ENCODE measurements around the gene NLRP8. TPM values are rescaled to one million over a fixed set of nuclear protein-coding genes. Genes with fewer than 3 reads are reported as not detected.
"Not testable (repeated sequence)": the region's sequence is repeated elsewhere in the genome, so short reads cannot be mapped to it uniquely, and the experiment has no call there.

Gene NLRP8
- not detected in 2 replicates for total RNA-seq

- intact Hi-C loops (cut with micrococcal nuclease): no loop called here
Measured at GRCh38 chr19:55947532-55947931, at the start of gene NLRP8. NLRP8 (plus strand) TSS chr19:55947832.

GRCh38 chr19:55898911-55899310 is 48.7 kb upstream of the NLRP8 start:
- intact Hi-C loops (cut with micrococcal nuclease): no loop called here

DNA sequence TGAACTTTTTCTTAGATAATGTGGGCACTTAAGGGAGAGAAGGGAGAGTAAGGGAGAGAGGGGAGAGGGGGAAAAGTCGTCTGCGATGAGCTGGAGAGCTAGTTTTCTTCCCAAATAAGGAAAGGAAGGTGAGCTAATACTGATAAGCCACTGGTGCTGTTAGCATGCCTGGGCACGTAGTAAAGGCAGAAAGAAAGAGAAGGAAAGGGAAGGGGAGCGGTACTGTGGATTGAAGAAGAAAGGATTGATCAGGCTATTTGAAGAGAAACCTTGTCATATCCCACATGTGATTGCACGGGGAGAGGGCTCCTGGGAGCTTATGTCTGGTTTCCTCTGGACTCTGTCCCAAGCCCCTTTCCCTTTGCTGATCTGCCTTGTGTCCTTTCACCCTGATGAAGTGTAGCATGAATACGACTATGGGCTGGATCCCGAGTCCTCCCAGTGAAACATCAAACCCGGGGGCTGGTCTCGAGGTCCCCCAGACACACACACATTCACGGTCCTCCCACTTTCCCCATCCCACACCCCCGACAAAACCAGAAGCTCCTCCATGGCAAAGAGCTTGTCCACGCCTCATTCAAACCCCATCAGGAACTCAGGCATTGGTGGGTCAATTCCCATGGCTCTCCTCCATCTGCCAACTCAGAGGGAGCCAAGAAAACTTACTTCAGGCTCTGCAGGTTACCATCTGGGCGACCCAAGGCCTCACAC is 46.1 kb upstream of the NLRP8 start:
- intact Hi-C loops (cut with micrococcal nuclease): no loop called here

DNA sequence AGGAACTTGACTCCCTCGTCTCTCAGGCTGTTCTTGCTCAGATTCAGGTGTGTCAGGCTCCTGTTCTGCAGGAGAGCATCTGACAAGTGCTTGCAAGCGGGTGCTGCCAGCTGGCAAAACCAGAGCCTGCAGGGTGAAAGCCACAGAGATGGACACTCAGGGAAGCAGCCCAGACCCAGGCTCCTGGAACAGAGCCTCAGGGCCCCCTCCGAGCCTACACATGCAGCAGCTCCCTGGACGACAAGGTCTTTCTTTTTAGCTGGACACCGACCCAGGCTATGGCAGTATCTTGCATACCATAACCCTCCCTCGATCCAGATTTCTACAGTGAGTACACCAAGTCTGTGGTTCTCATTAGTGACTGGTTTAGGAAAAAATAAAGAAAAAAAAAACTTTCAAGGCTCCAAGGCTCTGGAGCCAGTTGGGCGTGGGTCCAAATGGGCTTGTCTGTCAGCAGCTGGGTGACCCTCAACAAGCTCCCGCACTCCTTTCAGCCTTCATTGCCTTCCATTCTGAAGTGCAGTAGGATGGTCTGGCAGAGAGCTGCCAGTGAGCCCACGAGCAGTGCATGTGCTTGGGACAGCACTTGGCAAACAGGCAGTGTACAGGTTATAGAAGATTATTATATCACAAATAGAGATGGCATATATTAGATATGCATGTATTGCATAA is 45.4 kb upstream of the NLRP8 start:
- intact Hi-C loops (cut with micrococcal nuclease): no loop called here

- intact Hi-C loops (cut with micrococcal nuclease): no loop called here
Measured at GRCh38 chr19:55907286-55907685, 40.3 kb upstream of the NLRP8 start.

DNA sequence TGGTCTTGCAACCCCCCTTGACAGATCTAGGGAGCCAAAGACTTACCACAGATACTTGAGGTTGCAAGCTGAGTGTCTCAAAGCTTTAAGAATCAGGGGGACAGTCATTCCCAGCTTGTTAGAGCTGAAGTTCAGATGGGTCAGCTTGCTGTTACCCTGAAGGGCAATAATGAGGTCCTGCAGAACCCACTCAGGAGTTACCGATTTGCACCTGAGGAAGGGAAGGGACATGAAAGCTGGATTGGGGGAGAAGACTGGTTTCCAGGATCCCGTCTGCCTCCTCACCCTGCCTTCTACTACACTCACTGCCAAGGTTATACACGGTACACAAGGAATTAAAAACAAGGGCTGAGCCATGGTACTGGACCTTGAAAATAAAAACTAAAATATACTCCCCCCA is 39.9 kb upstream of the NLRP8 start:
- intact Hi-C loops (cut with micrococcal nuclease): no loop called here

DNA sequence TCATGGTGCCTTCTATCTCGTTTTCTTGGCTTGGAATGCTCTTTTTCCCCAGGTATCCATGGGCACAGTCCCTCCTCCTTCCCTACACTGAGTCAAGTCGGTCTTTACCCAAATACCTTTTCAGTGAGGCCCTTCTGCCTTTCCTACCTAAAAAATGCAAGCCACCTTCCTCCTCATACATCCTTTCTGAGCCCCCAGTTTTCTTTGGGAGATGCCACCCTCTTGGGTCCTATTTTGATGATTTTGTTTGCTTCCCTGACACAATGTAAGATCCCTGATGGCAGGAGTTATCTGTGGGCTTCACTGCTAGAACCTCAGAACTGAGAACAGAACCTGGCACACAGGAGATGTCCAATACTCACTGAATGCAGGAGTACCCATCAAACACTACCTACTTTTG is 37.8 kb upstream of the NLRP8 start:
- intact Hi-C loops (cut with micrococcal nuclease): no loop called here

DNA sequence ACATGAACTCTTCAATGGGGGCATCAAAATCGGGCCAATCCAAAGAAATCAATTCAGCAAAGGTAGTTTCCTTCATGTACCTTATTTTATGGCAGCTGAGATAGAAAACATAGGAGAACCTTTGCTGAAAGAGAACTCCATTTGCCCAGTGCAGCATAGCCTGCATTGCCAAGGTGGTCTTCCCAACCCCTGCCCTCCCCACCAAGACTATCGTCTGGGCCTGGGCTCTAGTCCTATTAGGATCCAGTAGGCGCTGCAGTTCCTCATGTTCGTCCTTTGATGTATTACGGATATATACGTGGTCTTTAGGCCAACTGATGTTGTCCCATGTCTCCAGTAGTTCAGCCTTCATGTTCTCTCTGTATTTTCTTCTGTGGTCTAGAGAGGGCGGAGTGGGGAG is 34.7 kb upstream of the NLRP8 start:
- intact Hi-C loops (cut with micrococcal nuclease): no loop called here

- intact Hi-C loops (cut with micrococcal nuclease): no loop called here
Measured at GRCh38 chr19:55913643-55914268, 33.9 kb upstream of the NLRP8 start.

DNA sequence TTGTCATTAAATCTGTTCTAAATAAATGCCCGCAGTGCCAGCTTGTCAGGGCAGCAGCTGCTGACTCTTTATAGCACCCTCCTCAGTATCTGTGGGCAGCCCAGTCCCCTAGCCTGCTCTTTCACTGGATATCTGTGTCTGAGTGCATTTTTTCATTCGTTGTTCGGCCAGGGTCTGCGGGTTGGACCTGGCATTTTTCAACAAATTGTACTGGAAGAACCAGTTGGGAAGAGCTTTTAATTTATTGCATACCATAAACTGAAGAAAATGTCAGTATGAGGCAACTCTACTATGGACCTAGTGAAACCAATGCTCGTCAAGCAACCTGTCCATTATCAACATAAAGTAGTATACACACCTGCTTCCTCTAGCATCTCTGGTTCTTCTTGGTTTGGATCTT is 24.1 kb upstream of the NLRP8 start:
- intact Hi-C loops (cut with micrococcal nuclease): no loop called here

GRCh38 chr19:55927991-55928390 is 19.6 kb upstream of the NLRP8 start:
- intact Hi-C loops (cut with micrococcal nuclease): no loop called here

GRCh38 chr19:55929258-55929657 is 18.4 kb upstream of the NLRP8 start:
- intact Hi-C loops (cut with micrococcal nuclease): not testable (repeated sequence)

- intact Hi-C loops (cut with micrococcal nuclease): no loop called here
Measured at GRCh38 chr19:55930996-55931515, 16.6 kb upstream of the NLRP8 start.

GRCh38 chr19:55931936-55932386 is 15.7 kb upstream of the NLRP8 start, which contains the start of gene NLRP13:
NLRP13 (minus strand) TSS chr19:55932336; CDS start chr19:55932311, 25 bp downstream.
- intact Hi-C loops (cut with micrococcal nuclease): no loop called here

GRCh38 chr19:55935206-55935605 is 12.4 kb upstream of the NLRP8 start:
- intact Hi-C loops (cut with micrococcal nuclease): no loop called here

GRCh38 chr19:55939206-55939605 is 8.4 kb upstream of the NLRP8 start:
- intact Hi-C loops (cut with micrococcal nuclease): no loop called here

- intact Hi-C loops (cut with micrococcal nuclease): no loop called here
Measured at GRCh38 chr19:55940306-55940705, 7.3 kb upstream of the NLRP8 start.

- intact Hi-C loops (cut with micrococcal nuclease): not testable (repeated sequence)
Measured at GRCh38 chr19:55950566-55950965, 2.9 kb downstream of the NLRP8 start.

- intact Hi-C loops (cut with micrococcal nuclease): no loop called here
Measured at GRCh38 chr19:55956431-55956830, 8.8 kb downstream of the NLRP8 start.

- intact Hi-C loops (cut with micrococcal nuclease): no loop called here
Measured at GRCh38 chr19:55958356-55958755, 10.7 kb downstream of the NLRP8 start.

- intact Hi-C loops (cut with micrococcal nuclease): no loop called here
Measured at GRCh38 chr19:55959996-55960675, 12.5 kb downstream of the NLRP8 start.

DNA sequence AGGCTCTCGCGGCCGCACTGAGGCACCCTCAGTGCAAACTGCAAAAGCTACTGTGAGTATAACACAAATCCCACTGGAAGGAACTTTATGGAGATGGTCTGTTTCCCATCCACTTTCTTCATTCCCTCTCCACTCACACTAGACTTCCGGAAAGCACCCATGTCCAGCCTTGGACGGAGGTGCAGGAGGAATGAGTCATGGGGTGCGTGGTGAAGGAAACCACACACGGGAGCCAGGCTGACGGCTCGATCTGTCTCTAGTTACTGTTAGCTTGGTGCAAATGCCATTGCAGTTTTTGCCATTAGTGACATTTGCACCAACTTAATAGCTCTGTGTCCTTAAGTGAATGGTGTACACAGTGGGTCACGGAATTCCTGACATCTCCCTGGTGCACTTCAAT is 14.6 kb downstream of the NLRP8 start:
- intact Hi-C loops (cut with micrococcal nuclease): no loop called here

Measured in T-helper 1 cell treated with Interleukin-12 subunit alpha and Interleukin-12 subunit beta and Interleukin-4 antibody, amounts not matched to agents 30 ng/mL and 1 ng/mL, for 36 hours (primary cell).